IMR-90 (cell line): ENCODE data around the gene CNKSR3. TPM values are rescaled to one million over a fixed set of nuclear protein-coding genes. Genes with fewer than 3 reads are reported as not detected.

ENCODE experiments used
- ATAC-seq: fragments of 200-7000 bp; cut with Tn5 transposase; 2 replicates; pipeline ENCODE4 v1.9.1; 2020; ENCODE audit warnings: low read depth, mild to moderate bottlenecking, moderate library complexity
- BruUV-seq: library from RNA; stranded (reverse); fragments of 400-500 nt; replicated peaks from 2 replicates; lab custom pipeline; 2021; lab: Mats Ljungman, UMichigan
- CTCF ChIA-PET: fragments of 300-600 bp; formaldehyde crosslinking; extraction: SDS; loops from one replicate; lab custom pipeline; 2021; ENCODE audit warnings: antibody characterized with exemption; lab: Yijun Ruan, JAX
- POLR2A ChIA-PET: fragments of 300-600 bp; sonication (Branson Sonifier 250); formaldehyde crosslinking; loops from one replicate; lab custom pipeline; 2022; ENCODE audit warnings: antibody characterized with exemption; ENCODE audit not compliant: unreplicated experiment; lab: Charles Lee
- DNase-seq: peaks from one replicate; pipeline ENCODE4 v3.0.0; 2013
- H2AFZ ChIP-seq: replicated peaks from 2 replicates; pipeline ENCODE3; 2013; ENCODE audit warnings: low read length, mild to moderate bottlenecking; ENCODE audit not compliant: poor library complexity
- H2AK5ac ChIP-seq: 2 replicates; pipeline ENCODE4 v1.6.1; 2013; ENCODE audit warnings: low read depth, low read length, inconsistent platforms
- H2AK9ac ChIP-seq: replicated peaks from 2 replicates; pipeline ENCODE3; 2013; ENCODE audit warnings: mild to moderate bottlenecking, low read depth, low read length, moderate library complexity; ENCODE audit not compliant: poor library complexity
- H2BK120ac ChIP-seq: 2 replicates; pipeline ENCODE4 v1.6.1; 2013; ENCODE audit warnings: low read depth, low read length, inconsistent platforms
- H2BK15ac ChIP-seq: 3 replicates; pipeline ENCODE4 v1.6.1; 2013; ENCODE audit warnings: low read depth, low read length, inconsistent platforms
- H2BK20ac ChIP-seq: 2 replicates; pipeline ENCODE4 v1.6.1; 2013; ENCODE audit warnings: low read depth, mild to moderate bottlenecking, inconsistent platforms, low read length, moderate library complexity
- H2BK5ac ChIP-seq: 2 replicates; pipeline ENCODE4 v1.6.1; 2013; ENCODE audit warnings: mild to moderate bottlenecking, low read depth, low read length, inconsistent platforms; ENCODE audit not compliant: poor library complexity, severe bottlenecking
- H3K14ac ChIP-seq: replicated peaks from 2 replicates; pipeline ENCODE4 v1.6.1; 2013; ENCODE audit warnings: low read depth, low read length, inconsistent platforms
- H3K18ac ChIP-seq: 2 replicates; pipeline ENCODE4 v1.6.1; 2013; ENCODE audit warnings: low read depth, low read length, control low read depth
- H3K23ac ChIP-seq: 2 replicates; pipeline ENCODE4 v1.6.1; 2013; ENCODE audit warnings: low read depth, low read length, inconsistent platforms
- H3K27ac ChIP-seq: 2 replicates; pipeline ENCODE4 v1.5.1; 2013; ENCODE audit warnings: mild to moderate bottlenecking, control low read depth, low read length; ENCODE audit not compliant: insufficient read depth
- H3K27me3 ChIP-seq: 2 replicates; pipeline ENCODE4 v1.6.1; 2013; ENCODE audit warnings: low read length; ENCODE audit not compliant: control insufficient read depth, insufficient read depth
- H3K36me3 ChIP-seq: 2 replicates; pipeline ENCODE4 v1.6.1; 2013; ENCODE audit warnings: low read length, mixed read lengths; ENCODE audit not compliant: control insufficient read depth, insufficient read depth
- H3K4ac ChIP-seq: 2 replicates; pipeline ENCODE4 v1.6.1; 2013; ENCODE audit warnings: low read depth, low read length, inconsistent platforms
- H3K4me1 ChIP-seq: 2 replicates; pipeline ENCODE4 v1.6.1; 2013; ENCODE audit warnings: low read length, mixed read lengths; ENCODE audit not compliant: control insufficient read depth, insufficient read depth
- H3K4me2 ChIP-seq: 2 replicates; pipeline ENCODE4 v1.6.1; 2013; ENCODE audit warnings: low read depth, mild to moderate bottlenecking, control low read depth, low read length, moderate library complexity
- H3K4me3 ChIP-seq: 2 replicates; pipeline ENCODE4 v1.5.1; 2013; ENCODE audit warnings: low read depth, mild to moderate bottlenecking, control low read depth, low read length, moderate library complexity; ENCODE audit not compliant: insufficient read depth
- H3K56ac ChIP-seq: 2 replicates; pipeline ENCODE4 v1.6.1; 2013; ENCODE audit warnings: low read length, inconsistent platforms; ENCODE audit not compliant: insufficient read depth; ENCODE audit errors: extremely low read depth
- H3K79me1 ChIP-seq, 2 experiments: 2 replicates each; pipeline ENCODE4 v1.6.1; 2013; ENCODE audit warnings: low read length in 2 of 2, inconsistent platforms in 1 of 2, low read depth in 1 of 2
- H3K9ac ChIP-seq: 2 replicates; pipeline ENCODE4 v1.6.1; 2013; ENCODE audit warnings: low read depth, low read length, control low read depth
- H3K9me1 ChIP-seq: 2 replicates; pipeline ENCODE4 v1.6.1; 2013; ENCODE audit warnings: low read length, inconsistent platforms; ENCODE audit not compliant: insufficient read depth
- H3K9me3 ChIP-seq: 2 replicates; pipeline ENCODE4 v1.6.1; 2013; ENCODE audit warnings: low read length; ENCODE audit not compliant: control insufficient read depth, insufficient read depth
- H4K20me1 ChIP-seq: 2 replicates; pipeline ENCODE4 v1.6.1; 2013; ENCODE audit warnings: low read length, inconsistent platforms; ENCODE audit not compliant: insufficient read depth
- H4K5ac ChIP-seq: 2 replicates; pipeline ENCODE4 v1.6.1; 2013; ENCODE audit warnings: mild to moderate bottlenecking, low read depth, low read length, control low read depth
- H4K8ac ChIP-seq, 2 experiments: 2 replicates each; pipeline ENCODE4 v1.6.1; 2013; ENCODE audit warnings: low read depth in 2 of 2, low read length in 2 of 2, control low read depth in 1 of 2, inconsistent platforms in 1 of 2
- H4K91ac ChIP-seq: 2 replicates; pipeline ENCODE4 v1.6.1; 2013; ENCODE audit warnings: low read depth, low read length, inconsistent platforms; ENCODE audit not compliant: insufficient read depth
- BHLHE40 ChIP-seq: fragments of 150-350 bp; IDR thresholded peaks from 2 replicates; pipeline ENCODE4 v1.6.1; 2016; ENCODE audit warnings: mild to moderate bottlenecking, low read depth, low read length
- CEBPB ChIP-seq: IDR thresholded peaks from 2 replicates; pipeline ENCODE4 v1.6.1; 2012; ENCODE audit warnings: low read depth, low read length, improper control_type of control experiment
- CTCF ChIP-seq: conservative IDR thresholded peaks from 2 replicates; pipeline ENCODE4 v1.5.1; 2012; ENCODE audit warnings: mild to moderate bottlenecking, low read depth, low read length, improper control_type of control experiment
- FOS ChIP-seq: fragments of 150-350 bp; IDR thresholded peaks from 2 replicates; pipeline ENCODE4 v1.6.1; 2016; ENCODE audit warnings: low read depth, low read length
- MAZ ChIP-seq: IDR thresholded peaks from 2 replicates; pipeline ENCODE4 v1.6.1; 2012; ENCODE audit warnings: low read depth, mild to moderate bottlenecking, low read length, improper control_type of control experiment, moderate library complexity, borderline replicate concordance
- MXI1 ChIP-seq: IDR thresholded peaks from 2 replicates; pipeline ENCODE4 v1.6.1; 2012; ENCODE audit warnings: low read depth, mild to moderate bottlenecking, low read length, moderate library complexity, borderline replicate concordance
- POLR2A ChIP-seq: IDR thresholded peaks from 2 replicates; pipeline ENCODE4 v1.6.1; 2012; ENCODE audit warnings: mild to moderate bottlenecking, low read depth, low read length
- RCOR1 ChIP-seq: IDR thresholded peaks from 2 replicates; pipeline ENCODE4 v1.6.1; 2012; ENCODE audit warnings: mild to moderate bottlenecking, low read length, improper control_type of control experiment; ENCODE audit not compliant: insufficient replicate concordance
- RFX5 ChIP-seq: IDR thresholded peaks from 2 replicates; pipeline ENCODE4 v1.8.0; 2012; ENCODE audit warnings: low read depth, mild to moderate bottlenecking, low read length, moderate library complexity
- SMC3 ChIP-seq: fragments of 150-350 bp; IDR thresholded peaks from 2 replicates; pipeline ENCODE4 v1.6.1; 2016; ENCODE audit warnings: low read depth, mild to moderate bottlenecking, antibody characterized with exemption, low read length, moderate library complexity
- WGBS, 2 experiments: methylation state at CpG; one replicate each; pipeline versions ENCODE4 v1.1.5 to v1.1.7; 2013; ENCODE audit warnings: missing lambda C conversion rate in 2 of 2; ENCODE audit not compliant: insufficient read length in 1 of 2; ENCODE audit errors: extremely low coverage in 2 of 2; 5-methylcytosine and 5-hydroxymethylcytosine counted together
- dilution Hi-C: fragments of 300-500 bp; cut with HindIII; formaldehyde crosslinking; loops from one replicate; pipeline ENCODE4 v1.14.3; 2018; ENCODE audit warnings: low sequenced_read_pairs; ENCODE audit not compliant: unreplicated experiment
- in situ Hi-C: fragments of 300-500 bp; cut with MboI; formaldehyde crosslinking; loops from 3 replicates; pipeline ENCODE4 v1.14.3; 2019; ENCODE audit warnings: low sequenced_read_pairs, inconsistent platforms, mixed read lengths
- intact Hi-C: fragments of 100-400 bp; cut with micrococcal nuclease; formaldehyde crosslinking; loops from 2 replicates; pipeline ENCODE4 v1.10.0; 2022
- polyA plus RNA-seq, 3 experiments: library from polyadenylated mRNA; depleted of rRNA; stranded (reverse); fragments of >200 nt; gene quantifications; 2 replicates each; pipeline ENCODE4 v1.2.3, GENCODE V29; 2012; ENCODE audit warnings: low replicate concordance in 1 of 3
- total RNA-seq: library from RNA; depleted of rRNA; stranded (reverse); fragments of >200 nt; gene quantifications from 2 replicates; pipeline ENCODE4 v1.2.3, GENCODE V29; 2012
- TF ChIP-seq, protein P1 (sequence below): fragments of 150-350 bp; IDR thresholded peaks from 2 replicates; pipeline ENCODE4 v1.6.1; 2016; ENCODE audit warnings: low read depth, mild to moderate bottlenecking, low read length, moderate library complexity, borderline replicate concordance

The CNKSR3 gene
- total and polyA plus RNA-seq, 2 of the 4 experiments (the other 2 are of a cell fraction) = 6.7 to 15.8 TPM

- Histone ChIP-seq H4K91ac (no peak overlapping the region), H2AK9ac (no peak overlapping the region), H3K4me3 (no peak overlapping the region), H4K5ac (no peak overlapping the region), H3K14ac (no peak overlapping the region), H3K79me1 (no peaks in the 10 kb centered on the region), H3K9me3 (no peaks in the 10 kb centered on the region), H2BK20ac (no peak overlapping the region), H3K4me2 (no peak overlapping the region), H3K4me1 (no peaks in the 10 kb centered on the region; the same call in 1 of the 2 replicates), H2AK5ac (no peak overlapping the region), H2BK5ac (no peak overlapping the region), H2AFZ (no peak overlapping the region), H3K9me1 (no peaks in the 10 kb centered on the region), H3K27ac (no peak overlapping the region), H3K56ac (no peak overlapping the region), H4K20me1 (no peaks in the 10 kb centered on the region), H2BK15ac (no peak overlapping the region), H3K4ac (no peak overlapping the region), H3K27me3 (no peaks in the 10 kb centered on the region; the same call in 1 of the 2 replicates), H3K9ac (no peak overlapping the region), H3K18ac (no peak overlapping the region), H3K23ac (no peak overlapping the region), H2BK120ac (no peak overlapping the region), H3K36me3 (no peaks in the 10 kb centered on the region), H4K8ac (no peak overlapping the region)
- WGBS, 2 experiments = 97% methylated on average over 3 of the region's 9 CpGs; no CpG with 5 or more reads in 1 of the 2 experiments
- CTCF ChIA-PET = no interaction called here
- in situ Hi-C loops (no loop called here), dilution Hi-C loops (no loop called here), intact Hi-C loops (no loop called here)
- TF ChIP-seq MAZ (no peak), MXI1 (no peak), BHLHE40 (no peak), RFX5 (no peak), SMC3 (no peak), FOS (no peak), CTCF (no peak), CEBPB (no peak), POLR2A (no peak), RCOR1 (no peak)
- TF ChIP-seq, protein P1, sequence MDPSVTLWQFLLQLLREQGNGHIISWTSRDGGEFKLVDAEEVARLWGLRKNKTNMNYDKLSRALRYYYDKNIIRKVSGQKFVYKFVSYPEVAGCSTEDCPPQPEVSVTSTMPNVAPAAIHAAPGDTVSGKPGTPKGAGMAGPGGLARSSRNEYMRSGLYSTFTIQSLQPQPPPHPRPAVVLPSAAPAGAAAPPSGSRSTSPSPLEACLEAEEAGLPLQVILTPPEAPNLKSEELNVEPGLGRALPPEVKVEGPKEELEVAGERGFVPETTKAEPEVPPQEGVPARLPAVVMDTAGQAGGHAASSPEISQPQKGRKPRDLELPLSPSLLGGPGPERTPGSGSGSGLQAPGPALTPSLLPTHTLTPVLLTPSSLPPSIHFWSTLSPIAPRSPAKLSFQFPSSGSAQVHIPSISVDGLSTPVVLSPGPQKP = no peak
- BruUV-seq = no TSS peak
- ATAC-seq (no peak), DNase-seq (no peak)
- POLR2A ChIA-PET = no interaction called here
These were observed 29.2 kb upstream of the CNKSR3 start for GRCh38 chr6:154539593-154540269.
